ENCODE results near the gene LRIG1.

LRIG1 gene

DNA sequence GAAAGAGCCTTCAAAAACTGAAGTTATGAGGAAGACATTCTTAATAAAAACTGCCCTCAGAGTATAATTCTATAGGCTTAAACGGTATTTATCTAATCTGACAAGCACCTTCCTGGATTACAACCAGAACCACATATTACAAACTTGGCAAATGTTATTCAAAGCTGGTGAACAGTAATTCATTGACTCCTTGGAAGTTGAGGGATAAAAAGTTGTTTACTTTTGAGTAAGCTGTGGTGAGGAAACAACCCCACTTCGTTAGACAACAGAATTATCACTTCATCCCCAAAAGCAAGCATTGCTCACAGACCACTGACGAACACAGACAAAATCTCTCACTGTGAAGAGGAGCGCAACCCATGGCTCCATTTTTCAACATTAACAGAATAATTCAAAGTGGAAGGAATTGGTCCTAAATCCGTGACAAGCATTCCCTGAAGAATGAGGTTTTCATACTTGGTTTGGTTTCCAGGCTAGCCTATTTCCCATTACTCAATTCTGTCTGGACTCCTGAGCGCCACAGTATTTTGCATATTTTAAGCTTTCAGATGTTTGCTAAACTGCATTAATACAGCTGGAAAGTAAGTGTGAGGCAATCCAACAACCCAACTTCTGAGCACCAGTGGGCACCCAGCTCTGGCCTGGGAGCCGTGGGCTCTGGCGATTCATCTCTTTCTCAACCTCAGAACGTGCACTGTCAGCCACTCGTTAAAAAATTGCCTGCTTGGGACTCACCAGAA is 32.7 kb downstream of the LRIG1 start:
- DNase-seq, result no peak

DNA sequence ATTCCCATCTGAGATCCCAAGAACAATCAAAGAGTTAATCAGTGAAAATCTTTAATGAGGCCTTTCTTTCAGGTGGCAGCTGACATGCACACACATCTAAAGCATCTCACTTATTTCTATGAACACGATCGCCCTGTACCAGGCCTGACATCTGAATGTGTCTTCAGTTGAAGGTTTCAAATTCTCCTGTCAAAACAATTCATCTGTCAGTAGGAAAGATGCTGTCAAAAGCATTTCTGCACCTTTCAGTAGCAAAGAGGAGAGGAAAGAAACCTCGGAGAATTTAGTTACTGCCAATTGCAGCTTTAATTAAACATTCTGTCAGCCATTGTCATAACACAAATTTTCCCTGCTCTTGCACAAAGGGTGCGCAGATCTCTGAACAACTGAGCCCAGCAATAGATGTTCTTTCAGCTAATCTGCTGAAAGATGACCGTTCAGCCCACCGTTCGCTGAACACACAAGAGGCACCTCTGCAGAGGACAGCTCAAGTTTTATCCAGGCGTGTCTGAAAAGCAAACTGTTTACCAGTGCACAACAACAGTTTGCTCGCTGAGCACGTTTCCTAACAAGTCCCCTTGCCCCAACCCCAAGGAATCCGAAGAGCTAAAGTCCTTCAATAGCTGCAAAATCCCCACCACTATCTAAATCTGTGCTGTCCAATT is 34.1 kb downstream of the LRIG1 start:
- no peak for DNase-seq

DNA sequence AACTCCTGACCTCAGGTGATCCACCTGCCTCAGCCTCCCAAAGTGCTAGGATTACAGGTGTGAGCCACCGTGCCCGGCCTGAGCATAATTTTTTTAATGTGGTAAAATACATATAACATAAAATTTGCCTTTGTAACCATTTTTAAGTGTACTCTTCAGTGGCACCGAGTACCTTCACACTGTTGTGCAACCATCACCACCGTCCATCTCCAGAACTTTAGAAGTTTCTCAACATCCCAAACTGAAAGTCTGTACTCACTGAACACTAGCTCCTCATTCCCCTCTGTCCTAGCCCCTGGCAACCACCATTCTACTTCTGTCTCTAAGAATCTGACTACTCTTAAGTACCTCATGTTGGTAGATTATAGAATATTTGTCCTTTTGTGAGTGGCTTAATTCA is 35.2 kb downstream of the LRIG1 start:
- no peak for DNase-seq

DNA sequence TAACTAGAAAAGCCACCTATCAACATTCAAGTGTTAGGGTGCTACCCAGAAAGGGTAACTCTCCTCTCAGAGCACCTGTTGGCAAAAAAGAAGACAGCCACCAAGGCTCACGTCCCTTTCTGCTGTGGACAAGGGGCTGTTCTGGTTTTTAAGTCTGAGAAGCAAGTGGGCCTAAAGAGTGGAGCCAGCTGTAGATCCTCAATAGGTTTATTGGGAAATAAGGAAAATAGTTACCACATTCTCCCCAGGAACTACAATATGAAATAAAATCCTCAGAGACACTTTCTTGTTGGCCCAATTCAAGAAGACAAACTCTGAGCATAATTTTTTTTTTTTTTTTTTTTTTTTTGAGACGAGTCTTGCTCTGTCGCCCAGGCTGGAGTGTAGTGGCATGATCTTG is 35.8 kb downstream of the LRIG1 start:
- no peak for DNase-seq

DNA sequence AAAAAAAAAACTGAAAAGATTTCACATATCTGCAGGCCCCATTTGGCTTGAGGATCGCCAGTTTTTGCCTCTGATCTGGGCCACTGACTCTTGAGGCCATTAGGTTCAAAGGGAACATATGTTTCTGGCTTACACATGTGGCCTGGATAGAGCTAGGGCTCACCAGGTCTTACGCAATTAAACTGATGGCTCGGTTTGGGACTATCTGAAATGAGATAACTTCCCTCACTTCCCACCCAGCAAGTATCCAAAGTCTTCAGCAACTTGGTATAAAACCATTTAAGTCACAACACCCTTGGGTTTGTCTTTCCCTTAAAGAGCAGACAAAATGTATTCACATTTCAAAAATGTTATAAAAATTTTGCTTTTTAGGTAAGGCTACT is 36.3 kb downstream of the LRIG1 start:
- DNase-seq, result no peak

DNA sequence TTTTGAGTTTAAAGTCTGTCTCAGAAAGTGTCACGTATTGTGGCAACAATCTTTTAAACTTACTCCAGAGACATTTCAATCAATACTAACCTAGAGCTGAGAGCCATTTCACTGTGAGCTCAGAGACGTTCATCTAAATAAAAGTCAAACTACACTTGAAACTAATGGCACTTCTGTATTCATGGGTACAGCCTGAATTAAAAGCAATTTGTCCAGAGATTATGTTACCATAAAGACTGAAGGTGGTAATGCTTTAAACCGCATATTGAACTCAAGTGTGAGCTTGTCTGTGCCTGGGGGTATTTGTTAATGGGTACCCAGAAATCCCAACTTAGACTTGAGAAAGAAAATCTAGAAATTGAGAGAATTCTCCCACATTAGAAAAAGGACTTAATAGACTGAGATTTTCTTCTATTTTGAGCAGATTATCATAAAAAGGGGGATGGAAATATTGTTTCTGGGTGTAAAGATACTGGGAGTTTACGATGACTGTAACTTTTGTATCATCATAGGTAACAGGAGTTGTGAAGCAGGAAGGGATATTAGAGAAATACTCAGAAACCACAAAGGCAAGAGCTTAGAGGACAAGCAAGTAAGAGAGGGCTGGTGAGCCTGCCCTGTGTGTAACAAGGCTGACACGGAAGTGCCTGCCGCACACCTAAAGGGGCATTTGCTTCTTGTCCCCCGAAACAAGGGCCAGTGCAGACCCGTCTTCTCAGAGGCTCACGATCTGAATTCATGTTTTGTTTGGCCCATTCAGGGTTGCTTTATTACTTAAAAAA is 36.9 kb downstream of the LRIG1 start:
- no peak for DNase-seq

DNA sequence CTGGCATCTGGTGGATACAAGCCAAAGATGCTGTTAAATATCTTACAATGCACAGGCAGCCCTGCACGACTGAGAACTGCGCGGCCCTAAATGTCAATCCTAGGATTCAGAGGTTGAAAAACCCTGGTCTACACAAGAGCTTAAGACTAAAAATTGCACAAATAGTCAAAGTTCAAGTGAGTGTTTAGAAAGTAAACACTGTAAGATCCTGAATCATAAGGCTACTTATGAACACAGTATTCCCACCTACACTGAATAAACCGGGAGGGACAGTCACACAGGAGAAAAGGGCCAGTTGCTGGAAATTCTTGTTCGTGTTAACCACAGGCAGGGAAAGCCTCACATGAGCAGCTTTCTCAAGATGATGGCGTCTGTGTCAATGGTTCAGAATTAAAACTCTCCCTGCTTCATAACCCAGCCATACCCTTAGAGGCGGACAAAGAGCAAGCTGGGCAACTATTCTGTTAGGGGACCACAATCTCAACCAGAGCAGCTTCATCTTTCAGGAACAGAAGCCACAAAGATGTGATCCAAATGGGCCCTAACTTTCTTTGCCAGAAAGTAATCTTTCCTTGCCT is 37.7 kb downstream of the LRIG1 start:
- DNase-seq, result no peak

DNA sequence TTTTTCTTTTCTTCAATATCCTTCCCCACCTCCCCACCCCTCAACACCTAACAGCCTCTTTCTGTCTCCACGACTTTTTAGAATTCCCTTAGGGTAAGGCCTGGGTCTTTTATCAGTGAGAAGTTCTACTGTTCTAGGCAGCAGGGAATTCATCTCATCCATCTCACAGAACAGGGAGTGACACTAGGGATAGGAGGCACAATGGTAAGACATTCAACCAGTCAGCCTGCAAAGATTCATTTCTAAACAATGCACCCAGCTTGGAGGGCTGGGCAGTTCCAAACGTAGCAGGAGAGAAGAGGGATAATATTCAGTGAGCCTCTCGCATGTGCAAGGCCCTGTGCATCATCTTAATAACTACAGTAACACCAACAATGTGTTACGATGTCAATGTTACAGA is 43.6 kb downstream of the LRIG1 start:
- no peak for DNase-seq

DNA sequence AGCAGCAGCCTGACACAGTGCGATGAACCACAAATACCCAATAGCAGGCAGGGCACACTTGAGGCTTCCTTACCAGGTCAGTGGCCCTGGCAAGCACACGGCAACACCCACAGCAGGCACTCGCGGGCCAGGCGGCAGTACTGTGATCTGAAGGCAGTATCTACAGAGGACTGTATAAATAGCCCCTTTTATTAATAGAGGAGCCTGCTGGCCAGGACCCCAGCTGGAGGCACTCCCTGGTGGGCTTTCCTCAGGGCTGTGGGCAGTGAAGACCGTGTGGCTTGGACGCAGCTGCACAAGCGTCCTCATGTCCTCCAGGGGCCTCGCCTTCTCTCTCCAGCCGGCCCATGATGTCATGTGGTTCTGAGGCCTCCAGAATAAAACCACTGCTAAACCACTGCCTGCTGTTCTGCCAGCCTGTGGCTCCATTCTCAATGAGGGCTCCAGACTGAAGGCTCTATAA is 44.1 kb downstream of the LRIG1 start:
- DNase-seq, result no peak

DNA sequence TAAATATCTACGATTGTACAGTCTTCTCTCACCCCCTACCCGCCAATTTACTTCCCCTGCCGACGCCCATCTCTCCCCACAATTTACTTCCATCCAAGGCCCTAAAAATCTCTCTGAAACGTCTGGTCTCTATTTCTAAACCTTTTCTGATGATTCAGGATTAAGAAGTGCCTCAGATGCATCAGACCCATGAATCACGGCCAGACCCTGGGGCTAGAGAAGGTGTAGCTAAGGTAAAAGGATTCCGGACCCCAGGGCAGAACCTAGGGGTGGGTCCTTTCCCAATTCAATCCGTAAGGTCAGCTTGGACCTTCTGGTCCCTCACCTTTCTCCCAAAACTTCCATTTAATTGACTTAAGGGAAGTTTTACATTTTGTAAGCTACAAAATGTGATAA is 46.4 kb downstream of the LRIG1 start:
- DNase-seq, result no peak

DNA sequence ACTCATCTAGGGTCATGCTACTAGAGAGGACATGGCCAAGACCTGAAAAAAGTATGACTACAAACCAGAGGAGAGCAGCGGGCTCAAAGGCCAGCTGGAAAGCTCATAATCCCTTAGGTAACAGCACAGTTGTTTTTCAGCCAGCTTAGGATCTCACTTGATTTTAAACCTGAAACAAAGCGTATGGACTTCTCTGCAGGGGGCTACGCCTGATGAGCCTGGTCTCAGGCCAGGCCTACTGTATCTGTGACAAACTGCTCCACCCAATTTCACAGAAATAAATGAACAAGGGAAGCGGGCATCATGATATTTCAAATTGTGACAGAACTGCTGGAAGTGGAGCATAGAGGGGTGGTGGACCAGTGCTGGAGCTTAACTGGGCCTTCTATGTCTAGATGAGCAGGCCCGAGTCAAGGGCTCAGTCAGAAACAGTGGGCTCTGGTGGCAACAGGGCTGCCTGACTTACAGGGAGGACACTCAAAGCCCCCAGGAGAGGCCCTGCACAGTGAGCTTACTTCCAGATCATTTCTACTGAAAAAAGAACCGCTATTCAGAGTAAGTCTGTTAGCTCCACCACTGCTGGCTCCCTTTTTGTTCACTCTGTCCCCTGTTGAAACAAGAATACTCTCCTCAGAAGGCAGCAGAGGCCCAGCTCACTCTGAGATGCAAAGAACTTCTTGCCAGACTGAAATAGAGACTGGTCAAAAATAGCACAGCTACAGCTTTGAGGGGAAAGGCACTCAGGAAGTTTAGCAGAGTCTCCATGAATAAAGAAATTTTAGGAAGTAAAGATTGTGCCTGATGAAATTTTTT is 47.0 kb downstream of the LRIG1 start:
- DNase-seq, result no peak

DNA sequence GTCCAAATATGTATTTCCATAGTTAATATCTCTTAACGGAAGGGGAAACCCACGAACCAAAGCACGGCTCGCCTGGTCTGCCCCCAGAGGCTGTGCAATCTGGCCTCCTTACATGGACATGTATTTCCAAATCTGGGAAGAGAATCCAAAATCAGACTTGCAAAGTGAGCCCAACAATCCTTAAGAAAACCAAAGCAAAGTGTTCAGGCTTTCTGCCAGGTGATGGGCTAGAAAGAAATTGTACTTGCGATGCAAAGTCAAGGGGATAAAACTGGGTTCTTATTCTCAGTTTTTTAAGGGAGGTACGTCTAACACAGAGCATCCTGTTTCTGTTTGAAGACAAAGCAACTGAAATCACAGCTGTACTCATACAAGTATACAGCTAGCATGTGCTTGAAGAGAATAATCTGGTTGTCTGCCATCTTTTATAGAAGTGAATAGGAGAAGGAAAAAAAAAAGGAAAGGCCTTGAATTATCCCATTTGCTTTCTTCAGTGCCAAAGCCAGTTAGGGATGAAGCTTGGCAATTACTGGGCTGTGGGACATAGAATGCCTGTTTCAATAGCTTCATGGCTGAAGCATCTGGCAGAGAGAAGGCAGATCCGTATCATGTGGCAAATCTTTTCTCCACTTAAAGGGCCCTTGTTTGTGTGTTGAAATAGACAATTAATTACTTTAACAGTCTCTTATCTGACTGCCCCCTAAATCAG is 48.4 kb downstream of the LRIG1 start:
- no peak for DNase-seq

DNA sequence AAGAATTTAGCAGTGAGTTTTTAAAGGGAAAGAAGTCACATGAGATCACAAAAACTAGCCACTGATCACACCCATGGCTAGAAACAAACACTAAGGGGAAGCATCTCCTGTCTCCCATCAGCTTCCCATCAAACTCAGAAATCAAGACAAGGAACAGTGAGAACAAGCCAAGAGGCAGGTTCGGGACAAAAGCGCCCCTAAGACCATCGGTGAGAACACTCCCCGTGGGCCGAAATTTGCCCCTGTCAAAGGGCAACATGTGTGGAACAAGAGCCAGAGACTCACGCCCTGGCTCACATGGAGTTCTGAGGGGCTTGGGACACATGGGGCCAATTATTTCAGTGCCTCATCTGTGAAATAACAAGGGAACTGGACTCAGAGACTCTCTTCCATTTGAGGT is 49.1 kb downstream of the LRIG1 start:
- DNase-seq, result no peak

DNA sequence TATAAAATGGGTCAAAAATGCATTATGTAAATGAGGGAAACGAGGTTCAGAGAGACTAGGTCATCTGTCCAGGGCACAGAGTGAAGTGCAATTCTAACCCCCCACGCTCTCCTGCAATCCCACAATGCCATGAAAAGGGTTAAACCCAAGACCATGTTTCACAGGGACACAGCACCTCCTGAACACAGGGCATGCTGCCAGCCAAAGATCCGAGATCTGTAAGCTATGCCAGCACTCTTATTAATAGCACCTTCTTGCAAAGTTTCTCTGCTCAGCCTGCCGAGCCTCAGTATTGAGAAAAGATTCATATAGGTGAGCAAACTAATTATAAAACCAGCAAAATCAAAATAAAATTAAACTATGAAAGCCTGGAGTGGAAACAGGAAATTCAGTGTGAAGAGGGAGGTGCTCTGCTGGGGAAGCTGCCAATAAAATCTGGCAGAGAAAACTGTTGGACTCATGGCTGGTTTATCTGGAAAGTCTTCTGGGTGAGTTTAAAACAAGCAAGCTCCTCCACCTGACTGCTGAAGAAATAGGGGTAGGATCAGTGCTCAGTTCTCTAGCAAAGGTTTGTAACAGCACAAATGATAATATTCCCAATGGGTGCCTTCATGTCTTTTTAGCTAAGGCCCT is 50.3 kb downstream of the LRIG1 start:
- DNase-seq, result no peak

DNA sequence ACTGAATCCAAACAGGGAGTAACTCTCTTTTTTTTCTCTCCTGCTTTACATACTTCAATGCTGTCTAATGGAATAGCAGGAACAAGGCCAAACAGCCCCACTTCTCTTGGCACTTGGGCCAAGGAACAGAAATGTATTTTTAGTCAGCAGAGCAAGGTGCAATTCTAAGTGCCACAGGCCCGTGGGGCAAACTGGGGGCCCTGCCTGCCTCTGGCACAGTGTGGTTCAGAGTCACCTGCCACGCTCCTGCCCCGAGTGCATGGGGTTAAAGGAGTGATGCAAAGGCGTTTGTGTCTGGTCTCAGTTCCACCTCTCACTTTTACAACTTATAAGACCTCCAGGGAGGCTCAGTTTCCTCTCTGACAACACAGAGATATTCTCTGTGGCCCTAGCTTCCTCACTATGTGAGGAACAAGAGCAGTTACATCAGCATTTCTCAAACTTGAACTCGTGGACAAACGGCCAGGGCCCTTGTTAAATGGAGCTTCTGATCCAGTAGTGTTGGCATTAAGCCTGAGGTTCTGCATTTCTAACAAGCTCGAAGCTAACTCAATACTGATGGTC is 51.3 kb downstream of the LRIG1 start:
- no peak for DNase-seq

DNA sequence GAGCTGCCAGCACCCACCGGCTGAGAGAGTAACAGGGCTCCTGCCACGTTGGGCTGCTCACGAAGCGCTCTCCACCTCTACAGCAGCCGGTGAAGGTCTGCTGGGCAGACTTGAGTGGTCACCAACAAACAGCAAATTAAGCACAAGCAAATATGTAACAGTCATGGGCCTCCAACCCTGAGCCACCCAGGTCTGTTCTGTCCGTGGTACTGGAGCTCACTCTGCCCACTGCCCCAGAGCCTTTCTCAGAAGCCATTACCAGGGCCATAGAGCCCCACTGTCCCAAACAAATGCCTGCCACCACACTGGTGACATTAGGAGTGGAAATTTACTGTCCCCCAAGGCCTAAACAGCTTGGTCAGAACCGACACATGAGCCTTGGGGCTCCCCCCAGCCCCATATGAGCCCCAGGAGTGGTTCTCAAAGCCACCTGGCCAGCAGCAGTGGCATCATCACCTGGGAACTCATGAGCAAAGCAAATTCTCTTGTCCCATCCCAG is 56.6 kb downstream of the LRIG1 start:
- no peak for DNase-seq

DNA sequence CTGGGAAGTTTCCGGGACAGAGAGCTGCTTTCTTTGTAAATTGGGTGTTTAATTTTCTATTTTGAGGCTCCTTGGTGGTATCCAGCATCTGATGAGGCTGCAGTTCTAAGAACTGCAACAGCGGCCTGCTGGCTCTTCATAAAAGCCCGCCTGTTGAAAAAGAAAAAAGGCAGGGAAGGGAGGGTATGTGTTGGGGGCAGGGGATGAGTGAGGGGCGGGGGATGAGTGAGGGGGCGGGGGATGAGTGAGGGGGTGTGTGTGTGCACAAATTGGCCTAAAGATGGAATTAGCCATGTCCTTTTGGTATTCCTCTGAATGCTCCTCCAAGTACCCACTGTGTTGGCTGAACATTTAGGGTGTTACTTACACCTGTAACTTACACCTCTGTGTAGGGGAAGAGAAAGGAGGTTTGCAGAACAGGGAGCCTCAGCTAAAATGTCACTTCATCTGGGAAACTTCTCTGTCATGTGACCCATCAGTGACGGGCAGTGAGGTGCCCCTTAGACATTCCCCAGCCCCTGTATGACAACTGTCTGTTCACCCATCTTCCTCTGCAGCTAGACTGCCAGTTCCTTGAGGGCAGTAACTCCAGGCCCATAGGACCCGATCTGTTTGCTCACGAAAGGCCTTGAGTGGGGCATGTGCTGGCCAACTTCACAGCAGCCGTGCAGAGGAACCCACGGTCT is 57.6 kb downstream of the LRIG1 start:
- no peak for DNase-seq

DNA sequence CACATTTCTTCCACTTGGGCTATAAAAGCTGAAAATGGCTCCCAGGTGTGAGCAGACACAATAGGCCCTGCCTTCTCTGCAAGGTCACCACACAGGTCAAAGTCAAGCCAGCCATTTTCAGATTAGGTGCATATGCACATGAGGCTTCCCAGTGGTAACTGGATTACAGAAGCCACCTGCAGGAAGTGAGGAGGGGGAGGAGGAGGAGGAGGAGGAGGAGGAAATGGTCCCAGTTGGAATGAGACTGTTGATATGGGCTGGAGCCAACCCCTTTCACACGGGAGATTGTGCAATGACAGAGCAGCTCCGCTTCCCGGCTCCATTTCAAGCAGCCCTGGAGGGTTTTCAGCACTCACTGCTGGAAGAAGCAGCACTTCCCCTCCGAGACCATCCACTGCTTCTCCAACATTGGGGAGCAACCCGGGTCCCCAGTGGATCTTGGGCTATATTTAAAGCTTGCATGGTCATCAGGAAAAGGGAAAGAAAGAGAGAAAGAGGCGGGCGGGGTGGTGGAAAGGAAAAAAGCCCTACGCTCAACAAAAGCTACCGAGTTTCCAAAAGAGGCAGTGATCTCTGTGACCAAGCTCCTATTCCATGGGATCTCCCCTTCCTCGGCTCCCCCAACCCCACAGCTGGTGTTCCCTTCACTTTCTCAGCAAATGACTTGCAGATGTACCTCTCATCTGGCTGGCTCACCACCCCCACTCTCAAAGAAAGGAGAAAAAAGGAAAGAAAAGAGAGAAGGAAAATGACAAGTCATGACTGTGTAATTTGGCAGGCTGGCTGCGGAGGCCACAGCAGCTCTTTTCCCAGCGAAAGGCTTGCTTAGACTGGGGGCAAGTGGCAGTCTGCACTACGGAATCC is 58.3 kb downstream of the LRIG1 start:
- DNase-seq, result peak; percentile 40

DNA sequence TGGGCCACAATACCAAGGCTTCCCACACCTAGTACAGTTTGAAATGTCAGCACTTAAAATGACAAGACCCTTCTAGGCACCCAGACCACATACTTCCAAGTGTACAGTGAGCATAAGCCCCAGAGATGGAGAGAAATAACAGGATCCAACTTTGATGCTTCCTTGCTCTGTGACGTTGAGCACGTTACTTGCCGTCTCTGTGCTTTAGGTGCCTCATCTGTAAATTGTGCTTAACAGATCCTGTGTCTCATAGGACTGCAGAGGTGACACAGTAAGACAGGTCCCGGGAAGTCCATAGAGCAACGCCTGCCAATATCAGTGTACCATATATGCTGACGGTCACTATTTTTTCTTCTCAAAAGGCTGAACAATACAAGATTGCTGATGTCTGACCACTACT is 59.1 kb downstream of the LRIG1 start:
- DNase-seq, result no peak

Measured in NCI-H2081 treated with DMSO at 0.1 percent for 48 hours (cell line).